ENCODE data around the gene ITPKC. TPM values are rescaled to one million over a fixed set of nuclear protein-coding genes. Genes with fewer than 3 reads are reported as not detected.

The ITPKC gene
- polyA plus RNA-seq, 1 of the 3 experiments (the other 2 are of a cell fraction) = 6.3 TPM

DNA sequence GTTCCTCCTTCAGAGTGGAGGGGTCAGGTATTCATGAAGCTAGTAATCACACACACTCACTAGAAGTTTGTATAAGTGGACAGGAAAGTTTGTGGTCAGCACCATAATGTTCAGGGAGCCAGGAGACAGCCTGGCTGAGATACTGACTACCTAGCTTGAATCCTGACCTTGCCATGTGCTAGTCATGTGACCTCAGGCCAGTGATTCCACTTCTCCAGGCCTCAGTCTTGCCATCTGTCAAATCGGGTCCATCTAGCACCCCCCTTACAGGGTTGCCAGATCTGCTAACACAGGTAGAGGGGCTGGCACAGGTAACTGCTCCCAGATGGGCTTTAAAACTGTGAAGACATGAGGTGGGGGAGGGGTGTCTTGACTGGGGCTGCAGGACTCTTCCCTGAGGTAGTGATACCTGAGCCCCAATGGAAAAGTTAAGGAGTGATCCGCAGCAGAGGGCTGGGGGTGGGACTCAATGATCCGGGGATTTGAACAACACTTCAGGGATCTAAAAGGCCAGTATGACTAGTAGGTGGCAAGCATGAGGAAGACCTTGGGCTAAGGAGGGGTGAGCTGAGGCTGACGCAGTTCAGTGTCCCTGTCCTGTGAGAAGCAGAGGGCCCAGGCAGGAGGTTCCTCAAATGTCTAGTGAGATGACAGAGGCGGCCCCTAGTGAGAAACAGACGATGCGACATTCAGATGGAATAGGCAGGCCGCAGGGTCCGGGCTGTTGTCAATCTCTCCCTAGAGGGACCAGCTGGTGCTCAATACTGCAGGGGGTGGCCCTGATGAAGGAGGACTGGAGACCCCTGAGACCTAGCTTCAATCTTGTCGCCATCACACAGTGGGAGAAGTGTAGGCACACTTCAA is 24.8 kb downstream of the ITPKC start:
- Histone ChIP-seq H3K9me3 (no peaks in the 10 kb centered on the region), H3K27ac (ENCODE audit: low read depth in 2 of 2, low read length in 1 of 2) (no peak overlapping the region), H3K4me3 (ENCODE audit: low read depth in 2 of 2, low read length in 1 of 2) (no peak overlapping the region), H3K4me1 (ENCODE audit: control insufficient read depth in 1 of 2, insufficient read depth in 2 of 2, low read depth in 1 of 2, low read length in 1 of 2) (0 out of 4 replicates have a peak, but pooled peaks cover 0 to 4% of the 10 kb centered on the region in 2 experiments), H2AFZ (ENCODE audit: low read depth) (no peak overlapping the region), H3K9me2 (no peaks in the 10 kb centered on the region), H3F3A (replicated peaks; ENCODE audit: insufficient read depth) (no peaks in the 10 kb centered on the region), H3K79me2 (ENCODE audit: insufficient read depth) (no peaks in the 10 kb centered on the region), H3K4me2 (no peak overlapping the region), H3K27me3 (ENCODE audit: insufficient read depth) (no peaks in the 10 kb centered on the region), H3K9ac (no peak overlapping the region), H3K36me3 (replicated peaks in 1 of 2; ENCODE audit: control insufficient read depth in 1 of 2, insufficient read depth in 2 of 2, low read length in 1 of 2) (peaks cover 6 to 9% of the 10 kb centered on the region in 2 experiments), H4K20me1 (ENCODE audit: insufficient read depth) (no peaks in the 10 kb centered on the region)
- TF ChIP-seq POLR2AphosphoS5 (IDR thresholded peaks at IDR 0.05; ENCODE audit: low read depth, low read length) (0 out of 2 replicates have a peak, but pooled peaks have one; percentile 2), FOXM1 (IDR thresholded peaks at IDR 0.05; ENCODE audit: low read depth) (no peak), CHD2 (IDR thresholded peaks at IDR 0.05; ENCODE audit: low read length, partially characterized antibody) (no peak)
- TF ChIP-seq, protein P1, sequence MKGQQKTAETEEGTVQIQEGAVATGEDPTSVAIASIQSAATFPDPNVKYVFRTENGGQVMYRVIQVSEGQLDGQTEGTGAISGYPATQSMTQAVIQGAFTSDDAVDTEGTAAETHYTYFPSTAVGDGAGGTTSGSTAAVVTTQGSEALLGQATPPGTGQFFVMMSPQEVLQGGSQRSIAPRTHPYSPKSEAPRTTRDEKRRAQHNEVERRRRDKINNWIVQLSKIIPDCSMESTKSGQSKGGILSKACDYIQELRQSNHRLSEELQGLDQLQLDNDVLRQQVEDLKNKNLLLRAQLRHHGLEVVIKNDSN (IDR thresholded peaks at IDR 0.05; ENCODE audit: borderline replicate concordance, low read depth) = peak; percentile 36; the same call in 1 of the 2 replicates
- CTCF ChIA-PET = interaction anchor here (0.8 to 3.3 kb wide), 3 partner anchors 65 to 107 kb away, joined by 3 to 10 read pairs (median 9); no protein-coding TSS in a partner anchor
- DNase-seq = no peak
- 89% methylated on average over 10 of the region's 10 CpGs for WGBS (ENCODE audit: low lambda C conversion rate)
- POLR2A ChIA-PET = interaction anchor here (0.8 to 1.3 kb wide), 2 partner anchors 11 to 61 kb away, joined by 3 read pairs; no protein-coding TSS in a partner anchor

DNA sequence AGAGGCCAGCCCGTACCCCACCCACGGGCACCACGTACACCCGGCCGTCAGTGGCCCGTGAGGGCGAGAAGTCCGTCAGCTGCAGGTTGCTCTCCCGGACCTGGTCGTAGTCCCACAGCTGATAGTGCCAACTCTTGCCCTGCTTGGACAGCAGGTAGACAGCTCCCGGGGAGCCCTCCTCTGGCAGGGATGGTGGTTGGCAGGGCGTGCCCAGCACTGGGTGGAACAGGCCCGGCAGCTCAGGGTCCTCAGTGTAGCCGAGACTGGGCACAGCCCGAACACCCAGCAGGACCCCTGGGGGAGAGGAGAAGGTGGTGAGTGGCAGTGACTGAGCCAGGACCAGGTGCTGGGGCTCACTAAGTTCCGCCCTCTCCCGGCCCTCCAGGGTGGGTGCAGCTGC is 25.6 kb downstream of the ITPKC start:
- 93% methylated on average over 5 of the region's 17 CpGs for WGBS (ENCODE audit: low lambda C conversion rate)
- 0 out of 4 replicates have a peak, but pooled peaks cover 0 to 4% of the 10 kb centered on the region in 2 experiments for H3K4me1 ChIP-seq (ENCODE audit: control insufficient read depth in 1 of 2, insufficient read depth in 2 of 2, low read depth in 1 of 2, low read length in 1 of 2)
- ChIA-PET POLR2A (interaction anchor here (0.8 kb wide), 1 partner anchor 60 kb away, joined by 3 read pairs; no protein-coding TSS in a partner anchor), CTCF (interaction anchor here (0.8 to 3.3 kb wide), 3 partner anchors 64 to 108 kb away, joined by 3 to 10 read pairs (median 9); no protein-coding TSS in a partner anchor)
- no peaks in the 10 kb centered on the region for H3K27me3 ChIP-seq (ENCODE audit: insufficient read depth)
- H3K9me2 ChIP-seq = no peaks in the 10 kb centered on the region
- no peak overlapping the region for H3K9ac ChIP-seq
- TF ChIP-seq GABPA (IDR thresholded peaks at IDR 0.05; ENCODE audit: low read depth) = no peak
- TF ChIP-seq GATA2 (CRISPR knock-in tag; IDR thresholded peaks at IDR 0.05) = no peak
- TF ChIP-seq CTCF (IDR thresholded peaks at IDR 0.05) = no peak
- no peak for TF ChIP-seq USF2 (IDR thresholded peaks at IDR 0.05; ENCODE audit: borderline replicate concordance, low read depth, low read length)
- TF ChIP-seq FOSL2 (IDR thresholded peaks at IDR 0.05; ENCODE audit: borderline replicate concordance, low read depth) = no peak
- TF ChIP-seq, protein P2, sequence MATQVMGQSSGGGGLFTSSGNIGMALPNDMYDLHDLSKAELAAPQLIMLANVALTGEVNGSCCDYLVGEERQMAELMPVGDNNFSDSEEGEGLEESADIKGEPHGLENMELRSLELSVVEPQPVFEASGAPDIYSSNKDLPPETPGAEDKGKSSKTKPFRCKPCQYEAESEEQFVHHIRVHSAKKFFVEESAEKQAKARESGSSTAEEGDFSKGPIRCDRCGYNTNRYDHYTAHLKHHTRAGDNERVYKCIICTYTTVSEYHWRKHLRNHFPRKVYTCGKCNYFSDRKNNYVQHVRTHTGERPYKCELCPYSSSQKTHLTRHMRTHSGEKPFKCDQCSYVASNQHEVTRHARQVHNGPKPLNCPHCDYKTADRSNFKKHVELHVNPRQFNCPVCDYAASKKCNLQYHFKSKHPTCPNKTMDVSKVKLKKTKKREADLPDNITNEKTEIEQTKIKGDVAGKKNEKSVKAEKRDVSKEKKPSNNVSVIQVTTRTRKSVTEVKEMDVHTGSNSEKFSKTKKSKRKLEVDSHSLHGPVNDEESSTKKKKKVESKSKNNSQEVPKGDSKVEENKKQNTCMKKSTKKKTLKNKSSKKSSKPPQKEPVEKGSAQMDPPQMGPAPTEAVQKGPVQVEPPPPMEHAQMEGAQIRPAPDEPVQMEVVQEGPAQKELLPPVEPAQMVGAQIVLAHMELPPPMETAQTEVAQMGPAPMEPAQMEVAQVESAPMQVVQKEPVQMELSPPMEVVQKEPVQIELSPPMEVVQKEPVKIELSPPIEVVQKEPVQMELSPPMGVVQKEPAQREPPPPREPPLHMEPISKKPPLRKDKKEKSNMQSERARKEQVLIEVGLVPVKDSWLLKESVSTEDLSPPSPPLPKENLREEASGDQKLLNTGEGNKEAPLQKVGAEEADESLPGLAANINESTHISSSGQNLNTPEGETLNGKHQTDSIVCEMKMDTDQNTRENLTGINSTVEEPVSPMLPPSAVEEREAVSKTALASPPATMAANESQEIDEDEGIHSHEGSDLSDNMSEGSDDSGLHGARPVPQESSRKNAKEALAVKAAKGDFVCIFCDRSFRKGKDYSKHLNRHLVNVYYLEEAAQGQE (IDR thresholded peaks at IDR 0.05; ENCODE audit: low read depth, low read length) = no peak
- no peak for TF ChIP-seq EZH2phosphoT487 (IDR thresholded peaks at IDR 0.05; ENCODE audit: borderline replicate concordance, low read depth)
- TF ChIP-seq RFX5 (IDR thresholded peaks at IDR 0.05; ENCODE audit: low read length) = no peak
- H3K36me3 ChIP-seq (replicated peaks in 1 of 2; ENCODE audit: control insufficient read depth in 1 of 2, insufficient read depth in 2 of 2, low read length in 1 of 2) = peaks cover 3 to 4% of the 10 kb centered on the region in 2 experiments
- no peak for DNase-seq
- no peaks in the 10 kb centered on the region for H3F3A ChIP-seq (replicated peaks; ENCODE audit: insufficient read depth)
- no peak overlapping the region for H3K4me2 ChIP-seq
- H3K79me2 ChIP-seq (ENCODE audit: insufficient read depth) = no peaks in the 10 kb centered on the region
- H2AFZ ChIP-seq (ENCODE audit: low read depth) = no peak overlapping the region
- no peak overlapping the region for H3K4me3 ChIP-seq (ENCODE audit: low read depth in 2 of 2, low read length in 1 of 2)
- no peaks in the 10 kb centered on the region for H4K20me1 ChIP-seq (ENCODE audit: insufficient read depth)
- no peak overlapping the region for H3K27ac ChIP-seq (ENCODE audit: low read depth in 2 of 2, low read length in 1 of 2)
- H3K9me3 ChIP-seq = no peaks in the 10 kb centered on the region

Data from SK-N-SH (cell line).